ENCODE results near the gene AKAP6.
A peak's percentile ranks its signal among the peaks of the same experiment; 100 is the strongest.

GRCh38 chr14:32513571-32514009 lies 184.5 kb downstream of the AKAP6 start:
- TF ChIP-seq CTCF (IDR thresholded peaks at IDR 0.05; ENCODE audit: insufficient read depth, low read depth, low read length) (peak; percentile 29), EZH2 (IDR thresholded peaks at IDR 0.05; ENCODE audit: insufficient read depth, low read length) (no peak)
